GM12878 (cell line): ENCODE measurements around the gene PLP2. TPM values are rescaled to one million over a fixed set of nuclear protein-coding genes. Genes with fewer than 3 reads are reported as not detected.

ENCODE experiments used
- ATF7 ChIP-seq: fragments of 450-650 bp; IDR thresholded peaks from 2 replicates; pipeline ENCODE4 v1.6.1; 2016; ENCODE audit warnings: low read depth, mild to moderate bottlenecking
- BACH1 ChIP-seq: fragments of 450-650 bp; IDR thresholded peaks from 2 replicates; pipeline ENCODE4 v1.6.1; 2017; ENCODE audit warnings: mild to moderate bottlenecking, borderline replicate concordance
- BHLHE40 ChIP-seq, 2 experiments: fragments of 450-650 bp in 1 of 2; IDR thresholded peaks; 2 replicates each; pipeline ENCODE4 v1.6.1; 2011 to 2017; ENCODE audit warnings: low read depth in 2 of 2, borderline replicate concordance in 1 of 2, improper control_type of control experiment in 1 of 2, low read length in 1 of 2, mild to moderate bottlenecking in 1 of 2
- EED ChIP-seq: sonication (generic); IDR thresholded peaks from 2 replicates; pipeline ENCODE4 v1.6.1; 2016; ENCODE audit warnings: antibody characterized with exemption, low read depth
- HDGF ChIP-seq: fragments of 450-650 bp; IDR thresholded peaks from 2 replicates; pipeline ENCODE4 v1.6.1; 2016; ENCODE audit warnings: antibody characterized with exemption
- KAT2A ChIP-seq: conservative IDR thresholded peaks from 2 replicates; pipeline ENCODE4 v1.6.1; 2011; ENCODE audit warnings: low read depth, low read length; ENCODE audit not compliant: control insufficient read depth
- NFIC ChIP-seq: IDR thresholded peaks from 2 replicates; pipeline ENCODE4 v1.6.1; 2012; ENCODE audit warnings: low read depth, mild to moderate bottlenecking, inconsistent platforms, low read length, moderate library complexity
- NFYB ChIP-seq: IDR thresholded peaks from 2 replicates; pipeline ENCODE4 v1.6.1; 2011; ENCODE audit warnings: low read depth, mild to moderate bottlenecking, low read length, improper control_type of control experiment, moderate library complexity; ENCODE audit not compliant: insufficient read depth
- NR2C1 ChIP-seq: fragments of 450-650 bp; IDR thresholded peaks from 2 replicates; pipeline ENCODE4 v1.6.1; 2017; ENCODE audit warnings: antibody characterized with exemption, mild to moderate bottlenecking, moderate library complexity
- NRF1 ChIP-seq: conservative IDR thresholded peaks from 2 replicates; pipeline ENCODE4 v1.6.1; 2011; ENCODE audit warnings: mild to moderate bottlenecking, low read depth, low read length, improper control_type of control experiment
- SMAD1 ChIP-seq: fragments of 450-650 bp; IDR thresholded peaks from 2 replicates; pipeline ENCODE4 v1.6.1; 2018; ENCODE audit warnings: mild to moderate bottlenecking, low read depth; ENCODE audit not compliant: partially characterized antibody
- SMAD5 ChIP-seq: IDR thresholded peaks from 2 replicates; pipeline ENCODE4 v1.6.1; 2016; ENCODE audit warnings: antibody characterized with exemption, low read depth
- TBL1XR1 ChIP-seq: IDR thresholded peaks from 2 replicates; pipeline ENCODE4 v1.6.1; 2012; ENCODE audit warnings: low read depth, low read length, improper control_type of control experiment
- ZBED1 ChIP-seq: IDR thresholded peaks from 2 replicates; pipeline ENCODE4 v1.6.1; 2016; ENCODE audit warnings: borderline replicate concordance
- polyA plus RNA-seq, 11 experiments: library from polyadenylated mRNA; depleted of rRNA in 4 of 11; unstranded in 6 of 11; stranded (reverse) in 5 of 11; fragments of >200 nt; fragmentation: Nextera tagmentation in 4 of 11; fragmentation: Illumina TruSeq in 1 of 11; extraction: Ambion mirVana in 4 of 11; extraction: Trizol in 1 of 11; gene quantifications; 1 replicate in 1 of 11; 2 replicates in 10 of 11; pipeline versions ENCODE4 v1.2.1 to v1.2.3, GENCODE V29; 2011 to 2016; ENCODE audit warnings: inconsistent platforms in 2 of 11, missing spikeins in 2 of 11, low read depth in 1 of 11
- total RNA-seq, 4 experiments: library from RNA; depleted of rRNA in 3 of 4; stranded (reverse); fragments of >200 nt in 3 of 4; fragmentation: Illumina TruSeq in 1 of 4; extraction: Trizol in 1 of 4; gene quantifications; 2 replicates each; pipeline versions ENCODE4 v1.2.1 to v1.2.3, GENCODE V29; 2013 to 2021
- TF ChIP-seq, protein P1 (sequence below): fragments of 450-650 bp; IDR thresholded peaks from 2 replicates; pipeline ENCODE4 v1.6.1; 2016; ENCODE audit warnings: mild to moderate bottlenecking, moderate library complexity, borderline replicate concordance
- TF ChIP-seq, protein P2 (sequence below): IDR thresholded peaks from 2 replicates; pipeline ENCODE4 v1.6.1; 2012; ENCODE audit warnings: low read depth, low read length, improper control_type of control experiment
- TF ChIP-seq, protein P3 (sequence below): fragments of 450-650 bp; IDR thresholded peaks from 2 replicates; pipeline ENCODE4 v1.6.1; 2018; ENCODE audit warnings: borderline replicate concordance, mild to moderate bottlenecking; ENCODE audit not compliant: partially characterized antibody
- TF ChIP-seq, protein P4 (sequence below): IDR thresholded peaks from 2 replicates; pipeline ENCODE4 v1.6.1; 2012; ENCODE audit warnings: low read depth, low read length, improper control_type of control experiment
- TF ChIP-seq, protein P5 (sequence below): fragments of 450-650 bp; IDR thresholded peaks from 2 replicates; pipeline ENCODE4 v1.6.1; 2017; ENCODE audit warnings: low read depth, mild to moderate bottlenecking, moderate library complexity

Gene PLP2
- total and polyA plus RNA-seq, 10 of the 15 experiments (the other 5 are each of a cell fraction or from before 2014, with no cell fraction given): 56.6 to 177 (median 99.3) TPM

DNA sequence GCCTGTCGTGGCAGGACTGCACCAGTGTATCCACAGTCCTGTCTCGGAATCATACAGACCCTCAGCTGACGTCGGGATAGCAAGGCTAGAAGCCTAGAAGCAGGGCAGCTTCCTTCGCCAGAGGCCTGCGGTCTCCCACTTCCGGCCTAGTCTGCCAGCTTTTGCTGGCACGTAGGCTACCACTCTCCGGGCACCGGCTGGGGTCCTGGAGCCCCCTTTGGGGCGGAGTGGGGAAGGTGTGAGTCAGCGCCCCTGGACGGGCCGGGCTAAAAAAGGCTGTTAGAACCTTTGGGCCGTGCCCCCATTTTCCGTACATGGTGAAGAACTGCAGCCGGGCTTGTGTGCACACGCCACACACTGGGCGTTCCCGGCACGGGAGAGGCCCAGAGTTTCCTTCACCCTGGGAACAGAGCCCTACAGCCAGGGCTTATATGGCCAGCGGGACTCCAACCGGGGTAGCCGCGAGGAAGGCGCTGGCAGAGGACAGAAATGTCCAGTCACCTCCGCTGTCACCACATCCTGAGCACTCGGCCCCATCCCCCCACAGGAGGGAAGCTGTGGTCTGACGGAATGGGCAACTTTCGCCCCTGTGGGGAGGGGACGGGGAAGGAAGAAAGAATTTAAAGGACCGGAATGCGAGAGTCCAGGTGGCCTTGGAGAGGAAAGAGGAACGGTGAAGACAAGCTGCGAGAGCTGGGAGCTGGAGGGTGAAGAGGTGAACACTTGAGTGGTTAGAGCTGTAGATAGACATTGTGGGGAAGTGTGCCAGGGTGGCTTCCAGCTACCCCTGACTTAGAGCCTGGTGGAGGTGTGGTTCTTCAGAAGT is 4.6 kb upstream of the PLP2 start (continued):
- TF ChIP-seq, protein P1, sequence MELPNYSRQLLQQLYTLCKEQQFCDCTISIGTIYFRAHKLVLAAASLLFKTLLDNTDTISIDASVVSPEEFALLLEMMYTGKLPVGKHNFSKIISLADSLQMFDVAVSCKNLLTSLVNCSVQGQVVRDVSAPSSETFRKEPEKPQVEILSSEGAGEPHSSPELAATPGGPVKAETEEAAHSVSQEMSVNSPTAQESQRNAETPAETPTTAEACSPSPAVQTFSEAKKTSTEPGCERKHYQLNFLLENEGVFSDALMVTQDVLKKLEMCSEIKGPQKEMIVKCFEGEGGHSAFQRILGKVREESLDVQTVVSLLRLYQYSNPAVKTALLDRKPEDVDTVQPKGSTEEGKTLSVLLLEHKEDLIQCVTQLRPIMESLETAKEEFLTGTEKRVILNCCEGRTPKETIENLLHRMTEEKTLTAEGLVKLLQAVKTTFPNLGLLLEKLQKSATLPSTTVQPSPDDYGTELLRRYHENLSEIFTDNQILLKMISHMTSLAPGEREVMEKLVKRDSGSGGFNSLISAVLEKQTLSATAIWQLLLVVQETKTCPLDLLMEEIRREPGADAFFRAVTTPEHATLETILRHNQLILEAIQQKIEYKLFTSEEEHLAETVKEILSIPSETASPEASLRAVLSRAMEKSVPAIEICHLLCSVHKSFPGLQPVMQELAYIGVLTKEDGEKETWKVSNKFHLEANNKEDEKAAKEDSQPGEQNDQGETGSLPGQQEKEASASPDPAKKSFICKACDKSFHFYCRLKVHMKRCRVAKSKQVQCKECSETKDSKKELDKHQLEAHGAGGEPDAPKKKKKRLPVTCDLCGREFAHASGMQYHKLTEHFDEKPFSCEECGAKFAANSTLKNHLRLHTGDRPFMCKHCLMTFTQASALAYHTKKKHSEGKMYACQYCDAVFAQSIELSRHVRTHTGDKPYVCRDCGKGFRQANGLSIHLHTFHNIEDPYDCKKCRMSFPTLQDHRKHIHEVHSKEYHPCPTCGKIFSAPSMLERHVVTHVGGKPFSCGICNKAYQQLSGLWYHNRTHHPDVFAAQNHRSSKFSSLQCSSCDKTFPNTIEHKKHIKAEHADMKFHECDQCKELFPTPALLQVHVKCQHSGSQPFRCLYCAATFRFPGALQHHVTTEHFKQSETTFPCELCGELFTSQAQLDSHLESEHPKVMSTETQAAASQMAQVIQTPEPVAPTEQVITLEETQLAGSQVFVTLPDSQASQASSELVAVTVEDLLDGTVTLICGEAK: no peak
- TF ChIP-seq NRF1: no peak
- TF ChIP-seq KAT2A: no peak
- TF ChIP-seq, protein P2, sequence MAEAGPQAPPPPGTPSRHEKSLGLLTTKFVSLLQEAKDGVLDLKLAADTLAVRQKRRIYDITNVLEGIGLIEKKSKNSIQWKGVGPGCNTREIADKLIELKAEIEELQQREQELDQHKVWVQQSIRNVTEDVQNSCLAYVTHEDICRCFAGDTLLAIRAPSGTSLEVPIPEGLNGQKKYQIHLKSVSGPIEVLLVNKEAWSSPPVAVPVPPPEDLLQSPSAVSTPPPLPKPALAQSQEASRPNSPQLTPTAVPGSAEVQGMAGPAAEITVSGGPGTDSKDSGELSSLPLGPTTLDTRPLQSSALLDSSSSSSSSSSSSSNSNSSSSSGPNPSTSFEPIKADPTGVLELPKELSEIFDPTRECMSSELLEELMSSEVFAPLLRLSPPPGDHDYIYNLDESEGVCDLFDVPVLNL: no peak
- TF ChIP-seq, protein P3, sequence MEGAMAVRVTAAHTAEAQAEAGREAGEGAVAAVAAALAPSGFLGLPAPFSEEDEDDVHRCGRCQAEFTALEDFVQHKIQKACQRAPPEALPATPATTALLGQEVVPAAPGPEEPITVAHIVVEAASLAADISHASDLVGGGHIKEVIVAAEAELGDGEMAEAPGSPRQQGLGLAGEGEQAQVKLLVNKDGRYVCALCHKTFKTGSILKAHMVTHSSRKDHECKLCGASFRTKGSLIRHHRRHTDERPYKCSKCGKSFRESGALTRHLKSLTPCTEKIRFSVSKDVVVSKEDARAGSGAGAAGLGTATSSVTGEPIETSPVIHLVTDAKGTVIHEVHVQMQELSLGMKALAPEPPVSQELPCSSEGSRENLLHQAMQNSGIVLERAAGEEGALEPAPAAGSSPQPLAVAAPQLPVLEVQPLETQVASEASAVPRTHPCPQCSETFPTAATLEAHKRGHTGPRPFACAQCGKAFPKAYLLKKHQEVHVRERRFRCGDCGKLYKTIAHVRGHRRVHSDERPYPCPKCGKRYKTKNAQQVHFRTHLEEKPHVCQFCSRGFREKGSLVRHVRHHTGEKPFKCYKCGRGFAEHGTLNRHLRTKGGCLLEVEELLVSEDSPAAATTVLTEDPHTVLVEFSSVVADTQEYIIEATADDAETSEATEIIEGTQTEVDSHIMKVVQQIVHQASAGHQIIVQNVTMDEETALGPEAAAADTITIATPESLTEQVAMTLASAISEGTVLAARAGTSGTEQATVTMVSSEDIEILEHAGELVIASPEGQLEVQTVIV: no peak
- no peak for TF ChIP-seq NR2C1
- peak in 1 of 2 experiments; percentile 70; a peak in 2 of 4 replicates for TF ChIP-seq BHLHE40 (IDR thresholded peaks at IDR 0.05; ENCODE audit: borderline replicate concordance in 1 of 2, low read depth in 2 of 2, low read length in 1 of 2)
- no peak for TF ChIP-seq HDGF
- TF ChIP-seq EED: peak; percentile 27; the same call in 1 of the 2 replicates
- 0 out of 2 replicates have a peak, but pooled peaks have one; percentile 29 for TF ChIP-seq ZBED1
- TF ChIP-seq, protein P4, sequence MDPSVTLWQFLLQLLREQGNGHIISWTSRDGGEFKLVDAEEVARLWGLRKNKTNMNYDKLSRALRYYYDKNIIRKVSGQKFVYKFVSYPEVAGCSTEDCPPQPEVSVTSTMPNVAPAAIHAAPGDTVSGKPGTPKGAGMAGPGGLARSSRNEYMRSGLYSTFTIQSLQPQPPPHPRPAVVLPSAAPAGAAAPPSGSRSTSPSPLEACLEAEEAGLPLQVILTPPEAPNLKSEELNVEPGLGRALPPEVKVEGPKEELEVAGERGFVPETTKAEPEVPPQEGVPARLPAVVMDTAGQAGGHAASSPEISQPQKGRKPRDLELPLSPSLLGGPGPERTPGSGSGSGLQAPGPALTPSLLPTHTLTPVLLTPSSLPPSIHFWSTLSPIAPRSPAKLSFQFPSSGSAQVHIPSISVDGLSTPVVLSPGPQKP: no peak
- no peak for TF ChIP-seq NFYB
- TF ChIP-seq TBL1XR1: no peak
- no peak for TF ChIP-seq NFIC
- TF ChIP-seq, protein P5, sequence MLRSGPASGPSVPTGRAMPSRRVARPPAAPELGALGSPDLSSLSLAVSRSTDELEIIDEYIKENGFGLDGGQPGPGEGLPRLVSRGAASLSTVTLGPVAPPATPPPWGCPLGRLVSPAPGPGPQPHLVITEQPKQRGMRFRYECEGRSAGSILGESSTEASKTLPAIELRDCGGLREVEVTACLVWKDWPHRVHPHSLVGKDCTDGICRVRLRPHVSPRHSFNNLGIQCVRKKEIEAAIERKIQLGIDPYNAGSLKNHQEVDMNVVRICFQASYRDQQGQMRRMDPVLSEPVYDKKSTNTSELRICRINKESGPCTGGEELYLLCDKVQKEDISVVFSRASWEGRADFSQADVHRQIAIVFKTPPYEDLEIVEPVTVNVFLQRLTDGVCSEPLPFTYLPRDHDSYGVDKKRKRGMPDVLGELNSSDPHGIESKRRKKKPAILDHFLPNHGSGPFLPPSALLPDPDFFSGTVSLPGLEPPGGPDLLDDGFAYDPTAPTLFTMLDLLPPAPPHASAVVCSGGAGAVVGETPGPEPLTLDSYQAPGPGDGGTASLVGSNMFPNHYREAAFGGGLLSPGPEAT: 0 out of 2 replicates have a peak, but pooled peaks have one; percentile 29
- no peak for TF ChIP-seq BACH1
- TF ChIP-seq SMAD5: no peak
- TF ChIP-seq ATF7: no peak
- TF ChIP-seq SMAD1: no peak
